BJ (cell line): ENCODE data around the gene MYH9. TPM values are rescaled to one million over a fixed set of nuclear protein-coding genes. Genes with fewer than 3 reads are reported as not detected.

Source experiments
- CTCF ChIA-PET: fragments of 350-600 bp; formaldehyde crosslinking; extraction: SDS; loops from one replicate; lab custom pipeline; 2021; ENCODE audit warnings: antibody characterized with exemption, inconsistent platforms; lab: Yijun Ruan, JAX
- POLR2A ChIA-PET: fragments of 300-600 bp; sonication (Branson Sonifier 250); formaldehyde crosslinking; extraction: SDS; loops from one replicate; lab custom pipeline; 2021; ENCODE audit warnings: antibody characterized with exemption; lab: Charles Lee
- DNase-seq: peaks from one replicate; pipeline ENCODE4 v3.0.0-alpha.2; 2011; ENCODE audit warnings: low read depth
- H3K27me3 ChIP-seq: 2 replicates; pipeline ENCODE4 v1.6.0; 2011; ENCODE audit warnings: low read length; ENCODE audit not compliant: control insufficient read depth, insufficient read depth
- H3K36me3 ChIP-seq: 2 replicates; pipeline ENCODE4 v1.5.1; 2011; ENCODE audit warnings: low read length; ENCODE audit not compliant: control insufficient read depth, insufficient read depth
- H3K4me3 ChIP-seq: 2 replicates; pipeline ENCODE4 v1.5.1; 2011; ENCODE audit warnings: low read depth, mild to moderate bottlenecking, control low read depth, low read length
- CTCF ChIP-seq: IDR thresholded peaks from 2 replicates; pipeline ENCODE4 v1.5.1; 2011; ENCODE audit warnings: low read depth, mild to moderate bottlenecking, control low read depth, inconsistent platforms, low read length, moderate library complexity; ENCODE audit not compliant: insufficient read depth
- polyA plus RNA-seq: library from polyadenylated mRNA; depleted of rRNA; stranded (reverse); fragments of >200 nt; gene quantifications from 2 replicates; pipeline ENCODE4 v1.2.3, GENCODE V29; 2011

Gene MYH9
- polyA plus RNA-seq, 1 experiment = 340 TPM

- POLR2A ChIA-PET = no interaction called here
- H3K36me3 ChIP-seq = peaks cover 80% of the 10 kb centered on the region
- TF ChIP-seq CTCF = no peak
- CTCF ChIA-PET = interaction anchor here (0.5 to 4.0 kb wide), 3 partner anchors 8 to 166 kb away, joined by 4 to 44 read pairs (median 23); no protein-coding TSS in a partner anchor
- no peak for DNase-seq
- H3K27me3 ChIP-seq = no peaks in the 10 kb centered on the region
- H3K4me3 ChIP-seq = no peak overlapping the region
Observed at GRCh38 chr22:36303874-36304273, 83.9 kb downstream of the MYH9 start.

- no peak for TF ChIP-seq CTCF
- Histone ChIP-seq H3K36me3 (peaks cover 83% of the 10 kb centered on the region), H3K27me3 (no peaks in the 10 kb centered on the region), H3K4me3 (no peak overlapping the region)
- POLR2A ChIA-PET = no interaction called here
- DNase-seq = no peak
- CTCF ChIA-PET = interaction anchor here (1.7 to 4.0 kb wide), 6 partner anchors 9 to 170 kb away, joined by 3 to 44 read pairs (median 18); no protein-coding TSS in a partner anchor
Observed at GRCh38 chr22:36303115-36303467, 84.7 kb downstream of the MYH9 start.

- no peak for DNase-seq
- Histone ChIP-seq H3K27me3 (no peaks in the 10 kb centered on the region), H3K36me3 (peaks cover 85% of the 10 kb centered on the region), H3K4me3 (no peak overlapping the region)
- POLR2A ChIA-PET = no interaction called here
- CTCF ChIA-PET = interaction anchor here (0.7 to 4.0 kb wide), 19 partner anchors 10 to 184 kb away, joined by 3 to 44 read pairs (median 8); no protein-coding TSS in a partner anchor
- no peak for TF ChIP-seq CTCF
Observed at GRCh38 chr22:36302439-36303114, 85.2 kb downstream of the MYH9 start.

GRCh38 chr22:36301851-36302250 lies 85.9 kb downstream of the MYH9 start:
- no peak overlapping the region for H3K4me3 ChIP-seq
- CTCF ChIA-PET = interaction anchor here (0.7 to 4.0 kb wide), 25 partner anchors 9 to 185 kb away, joined by 3 to 44 read pairs (median 5); partner anchors contain the start of gene MYH9
- H3K27me3 ChIP-seq = no peaks in the 10 kb centered on the region
- peaks cover 88% of the 10 kb centered on the region for H3K36me3 ChIP-seq
- TF ChIP-seq CTCF = no peak
- POLR2A ChIA-PET = no interaction called here
- DNase-seq = peak; percentile 24

GRCh38 chr22:36301384-36301828 lies 86.4 kb downstream of the MYH9 start:
- ChIA-PET CTCF (interaction anchor here (0.6 to 4.0 kb wide), 28 partner anchors 8 to 188 kb away, joined by 3 to 44 read pairs (median 5); partner anchors contain the start of gene MYH9), POLR2A (no interaction called here)
- Histone ChIP-seq H3K36me3 (peaks cover 87% of the 10 kb centered on the region), H3K4me3 (no peak overlapping the region), H3K27me3 (no peaks in the 10 kb centered on the region)
- TF ChIP-seq CTCF = peak; percentile 90
- DNase-seq = no peak
